ENCODE measurements around the gene ARHGAP4.

DNA sequence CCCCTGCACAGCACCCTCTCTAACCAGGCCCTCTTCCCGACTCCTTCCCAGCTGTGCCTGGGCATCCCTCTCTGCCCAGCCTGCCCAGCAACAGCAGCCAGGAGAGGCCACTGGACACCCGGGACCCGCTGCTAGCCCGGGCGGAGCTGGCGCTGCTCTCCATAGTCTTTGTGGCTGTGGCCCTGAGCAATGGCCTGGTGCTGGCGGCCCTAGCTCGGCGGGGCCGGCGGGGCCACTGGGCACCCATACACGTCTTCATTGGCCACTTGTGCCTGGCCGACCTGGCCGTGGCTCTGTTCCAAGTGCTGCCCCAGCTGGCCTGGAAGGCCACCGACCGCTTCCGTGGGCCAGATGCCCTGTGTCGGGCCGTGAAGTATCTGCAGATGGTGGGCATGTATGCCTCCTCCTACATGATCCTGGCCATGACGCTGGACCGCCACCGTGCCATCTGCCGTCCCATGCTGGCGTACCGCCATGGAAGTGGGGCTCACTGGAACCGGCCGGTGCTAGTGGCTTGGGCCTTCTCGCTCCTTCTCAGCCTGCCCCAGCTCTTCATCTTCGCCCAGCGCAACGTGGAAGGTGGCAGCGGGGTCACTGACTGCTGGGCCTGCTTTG is 20.5 kb downstream of the ARHGAP4 start:
- no peak for TF ChIP-seq CTCF (IDR thresholded peaks at IDR 0.05)
- no peak for TF ChIP-seq ZFX (IDR thresholded peaks at IDR 0.05; ENCODE audit: borderline replicate concordance)
